Body of pancreas (tissue), 4 donors: ENCODE results near the gene ST8SIA5.

Experiments
- CTCF ChIP-seq, 7 experiments: fragments of 450-650 bp in 4 of 7; fragments of 200-600 bp in 3 of 7; sonication (generic) in 3 of 7; IDR thresholded peaks; one replicate each; pipeline ENCODE4 v1.5.1; 2016 to 2019; ENCODE audit warnings: antibody characterized with exemption in 7 of 7
- POLR2A ChIP-seq, 3 donors: fragments of 450-650 bp; IDR thresholded peaks; one replicate each; pipeline ENCODE4 v1.6.1; 2016; ENCODE audit warnings: antibody characterized with exemption in 3 of 3, mild to moderate bottlenecking in 2 of 3

GRCh38 chr18:46678785-46679399 lies 78.0 kb downstream of the ST8SIA5 start:
- no peak for TF ChIP-seq CTCF (IDR thresholded peaks at IDR 0.05)
- TF ChIP-seq POLR2A (IDR thresholded peaks at IDR 0.05), result no peak
